A549 (cell line): ENCODE data around the gene OPRM1. TPM values are rescaled to one million over a fixed set of nuclear protein-coding genes. Genes with fewer than 3 reads are reported as not detected.

ENCODE experiments used
- ATAC-seq, 2 experiments: fragments of 200-7000 bp in 1 of 2; fragments of >200 bp in 1 of 2; cut with Nextera tagmentation in 1 of 2; cut with Tn5 transposase in 1 of 2; 3 replicates each; pipeline versions ENCODE4 v1.8.0 to v1.9.1; 2018 to 2020; ENCODE audit warnings: mild to moderate bottlenecking in 1 of 2, moderate library complexity in 1 of 2
- CTCF ChIA-PET: fragments of 300-600 bp; sonication (Branson Sonifier 250); formaldehyde crosslinking; extraction: SDS; loops from one replicate; lab custom pipeline; 2021; ENCODE audit warnings: antibody characterized with exemption, inconsistent platforms; lab: Yijun Ruan, JAX
- POLR2A ChIA-PET: fragments of 350-600 bp; formaldehyde crosslinking; extraction: SDS; loops from one replicate; lab custom pipeline; 2021; ENCODE audit warnings: antibody characterized with exemption, inconsistent platforms; lab: Yijun Ruan, JAX
- DNase-seq, 2 experiments: peaks; one replicate each; pipeline versions ENCODE4 v3.0.0 to v3.0.0-alpha.2; 2011 to 2016; ENCODE audit warnings: low read depth in 1 of 2, low spot score in 1 of 2
- FAIRE-seq: peaks from 2 replicates; lab custom pipeline; 2011; peaks lifted over from hg19 to GRCh38; lab: Jason Lieb, UNC
- H3K27ac ChIP-seq, 2 experiments: fragments of >200 bp; sonication (Bioruptor Twin); formaldehyde crosslinking; 3 replicates each; pipeline ENCODE4 v1.5.1; 2016 to 2017
- H3K4me1 ChIP-seq: fragments of >200 bp; sonication (Bioruptor Twin); formaldehyde crosslinking; 3 replicates; pipeline ENCODE4 v1.6.1; 2016
- H3K4me2 ChIP-seq: fragments of >200 bp; sonication (Bioruptor Twin); formaldehyde crosslinking; 3 replicates; pipeline ENCODE4 v1.6.1; 2016
- H3K4me3 ChIP-seq: fragments of >200 bp; sonication (Bioruptor Twin); formaldehyde crosslinking; 3 replicates; pipeline ENCODE4 v1.5.1; 2016
- H3K9me3 ChIP-seq: fragments of >200 bp; sonication (Bioruptor Twin); formaldehyde crosslinking; 3 replicates; pipeline ENCODE4 v1.6.1; 2016
- CBX2 ChIP-seq: fragments of 200-600 bp; sonication (generic); IDR thresholded peaks from 2 replicates; pipeline ENCODE4 v1.6.1; 2016; ENCODE audit warnings: low read depth, mild to moderate bottlenecking, borderline replicate concordance
- CBX8 ChIP-seq: fragments of 200-600 bp; sonication (generic); IDR thresholded peaks from 2 replicates; pipeline ENCODE4 v1.6.1; 2016
- CEBPB ChIP-seq, 2 experiments: fragments of >200 bp in 1 of 2; sonication (Bioruptor Twin) in 1 of 2; formaldehyde crosslinking in 1 of 2; IDR thresholded peaks; 2 replicates each; pipeline ENCODE4 v1.6.1; 2012 to 2016
- CHD2 ChIP-seq: fragments of 150-350 bp; IDR thresholded peaks from 2 replicates; pipeline ENCODE4 v1.6.1; 2014; ENCODE audit warnings: low read length; ENCODE audit not compliant: partially characterized antibody
- CHD4 ChIP-seq: fragments of 200-600 bp; sonication (generic); IDR thresholded peaks from 2 replicates; pipeline ENCODE4 v1.6.1; 2016; ENCODE audit warnings: antibody characterized with exemption, mild to moderate bottlenecking, borderline replicate concordance
- ESRRA ChIP-seq: fragments of 150-350 bp; IDR thresholded peaks from 2 replicates; pipeline ENCODE4 v1.6.1; 2014; ENCODE audit warnings: mild to moderate bottlenecking, low read length, borderline replicate concordance
- FOSL2 ChIP-seq, 2 experiments: fragments of 450-650 bp in 1 of 2; fragments of >200 bp in 1 of 2; sonication (Bioruptor Twin) in 1 of 2; formaldehyde crosslinking; IDR thresholded peaks; 2 replicates each; pipeline versions ENCODE4 v1.5.0 to v1.6.1; 2016 to 2020; ENCODE audit warnings: mild to moderate bottlenecking in 1 of 2, moderate library complexity in 1 of 2
- HEYL ChIP-seq: fragments of 250-450 bp; sonication (Bioruptor Pico); IDR thresholded peaks from 2 replicates; pipeline ENCODE4 v1.8.0; 2021; ENCODE audit warnings: mild to moderate bottlenecking, moderate library complexity
- HOXB13 ChIP-seq: fragments of 250-450 bp; sonication (Bioruptor Pico); IDR thresholded peaks from 2 replicates; pipeline ENCODE4 v1.5.0; 2020; ENCODE audit warnings: low read depth, mild to moderate bottlenecking, moderate library complexity
- JUN ChIP-seq, 2 experiments: fragments of >200 bp; sonication (Bioruptor Twin); formaldehyde crosslinking; IDR thresholded peaks; 2 replicates in 1 of 2; 3 replicates in 1 of 2; pipeline ENCODE4 v1.6.1; 2016 to 2017
- JUNB ChIP-seq: fragments of >200 bp; sonication (Bioruptor Twin); formaldehyde crosslinking; IDR thresholded peaks from 2 replicates; pipeline ENCODE4 v1.6.1; 2016
- MAFK ChIP-seq: fragments of 450-650 bp; IDR thresholded peaks from 2 replicates; pipeline ENCODE4 v1.6.1; 2014; ENCODE audit not compliant: partially characterized antibody
- MYC ChIP-seq: IDR thresholded peaks from 2 replicates; pipeline ENCODE4 v1.6.1; 2012; ENCODE audit warnings: mild to moderate bottlenecking, inconsistent platforms, low read length, improper control_type of control experiment, borderline replicate concordance
- NFE2L2 ChIP-seq: fragments of 150-350 bp; conservative IDR thresholded peaks from 2 replicates; pipeline ENCODE4 v1.6.1; 2014; ENCODE audit warnings: low read length
- NPAS2 ChIP-seq: fragments of 250-450 bp; sonication (Bioruptor Pico); IDR thresholded peaks from 2 replicates; pipeline ENCODE4 v1.8.0; 2022; ENCODE audit warnings: mild to moderate bottlenecking, moderate library complexity, borderline replicate concordance
- NR3C1 ChIP-seq: fragments of >200 bp; sonication (Bioruptor Twin); formaldehyde crosslinking; IDR thresholded peaks from 3 replicates; pipeline ENCODE4 v1.6.1; 2017
- POLR2A ChIP-seq: IDR thresholded peaks from 2 replicates; pipeline ENCODE4 v1.6.1; 2012; ENCODE audit warnings: mild to moderate bottlenecking, low read length
- POLR2AphosphoS2 ChIP-seq: conservative IDR thresholded peaks from 2 replicates; pipeline ENCODE4 v1.6.1; 2012; ENCODE audit warnings: low read length, improper control_type of control experiment, inconsistent platforms
- RAD21 ChIP-seq, 2 experiments: fragments of >200 bp in 1 of 2; sonication (Bioruptor Twin) in 1 of 2; formaldehyde crosslinking in 1 of 2; IDR thresholded peaks in 1 of 2; conservative IDR thresholded peaks in 1 of 2; 2 replicates in 1 of 2; 3 replicates in 1 of 2; pipeline ENCODE4 v1.6.1; 2012 to 2018; ENCODE audit warnings: inconsistent platforms in 1 of 2
- RARB ChIP-seq: fragments of 250-450 bp; sonication (Bioruptor Pico); IDR thresholded peaks from 2 replicates; pipeline ENCODE4 v1.8.0; 2021; ENCODE audit warnings: mild to moderate bottlenecking, moderate library complexity
- RCOR1 ChIP-seq: fragments of 150-350 bp; IDR thresholded peaks from 2 replicates; pipeline ENCODE4 v1.6.1; 2014; ENCODE audit warnings: antibody characterized with exemption, low read length, low read depth
- RFX5 ChIP-seq: fragments of 450-650 bp; IDR thresholded peaks from 2 replicates; pipeline ENCODE4 v1.7.1; 2014; ENCODE audit warnings: antibody characterized with exemption, mild to moderate bottlenecking, moderate library complexity
- SMC3 ChIP-seq: fragments of >200 bp; sonication (Bioruptor Twin); formaldehyde crosslinking; IDR thresholded peaks from 3 replicates; pipeline ENCODE4 v1.6.1; 2018; ENCODE audit warnings: inconsistent platforms
- SREBF2 ChIP-seq: fragments of 450-650 bp; IDR thresholded peaks from 2 replicates; pipeline ENCODE4 v1.6.1; 2014; ENCODE audit warnings: mild to moderate bottlenecking, moderate library complexity
- ZFP36 ChIP-seq: fragments of 450-650 bp; IDR thresholded peaks from 2 replicates; pipeline ENCODE4 v1.6.1; 2014; ENCODE audit warnings: borderline replicate concordance; ENCODE audit not compliant: partially characterized antibody
- ZSCAN20 ChIP-seq: fragments of 250-450 bp; sonication (Bioruptor Pico); IDR thresholded peaks from 2 replicates; pipeline ENCODE4 v1.8.0; 2022; ENCODE audit warnings: mild to moderate bottlenecking, moderate library complexity
- WGBS: methylation state at CpG from one replicate; pipeline ENCODE4 v1.1.6; 2017; ENCODE audit errors: missing lambda C conversion rate; 5-methylcytosine and 5-hydroxymethylcytosine counted together
- polyA plus RNA-seq, 4 experiments: library from polyadenylated mRNA; depleted of rRNA in 3 of 4; stranded (reverse); fragments of >200 nt; fragmentation: RNase III in 1 of 4; extraction: RNeasy Plus Mini Kit Qiagen cat#74134 plus additional on column Dnase treatment in 1 of 4; gene quantifications; 2 replicates in 3 of 4; 3 replicates in 1 of 4; pipeline ENCODE4 v1.2.3, GENCODE V29; 2011 to 2017
- TF ChIP-seq, protein P1 (sequence below): fragments of 250-450 bp; sonication (Bioruptor Pico); IDR thresholded peaks from 2 replicates; pipeline ENCODE4 v1.5.0; 2020; ENCODE audit warnings: low read depth, mild to moderate bottlenecking, moderate library complexity
- TF ChIP-seq, protein P2 (sequence below): fragments of 450-650 bp; IDR thresholded peaks from 2 replicates; pipeline ENCODE4 v1.6.1; 2014; ENCODE audit warnings: antibody characterized with exemption
- TF ChIP-seq, protein P3 (sequence below): IDR thresholded peaks from 2 replicates; pipeline ENCODE4 v1.6.1; 2012
- TF ChIP-seq, protein P4 (sequence below): fragments of >200 bp; sonication (Bioruptor Twin); formaldehyde crosslinking; IDR thresholded peaks from 2 replicates; pipeline ENCODE4 v1.6.1; 2016
- TF ChIP-seq, protein P5 (sequence below): fragments of 150-350 bp; IDR thresholded peaks from 2 replicates; pipeline ENCODE4 v1.6.1; 2014; ENCODE audit warnings: low read depth, mild to moderate bottlenecking, low read length

Gene OPRM1
- polyA plus RNA-seq, 2 of the 4 experiments (the other 2 are of a cell fraction): not detected

DNA sequence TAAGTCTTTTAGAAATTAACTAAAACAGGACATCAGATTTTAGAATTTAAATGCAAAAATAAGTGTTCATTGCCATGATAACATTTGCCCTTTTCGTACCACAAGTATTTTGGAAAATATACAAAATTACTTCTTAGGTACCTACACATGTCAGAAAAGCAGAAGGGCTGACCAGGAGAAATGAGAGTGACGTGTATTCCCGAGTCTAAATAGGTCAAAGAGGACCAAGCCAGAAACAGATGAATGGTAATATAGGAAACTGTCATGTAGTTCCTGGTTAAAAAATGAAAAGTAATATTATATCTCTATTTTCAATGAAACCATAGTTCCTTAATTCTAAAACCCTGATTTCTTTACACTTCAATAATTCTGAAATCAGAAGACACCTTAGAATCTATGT is 191.4 kb downstream of the OPRM1 start:
- ChIA-PET POLR2A (no interaction called here), CTCF (no interaction called here)
- FAIRE-seq (no peak), DNase-seq (no peak), ATAC-seq (no peak)
- H3K4me3 ChIP-seq: no peak overlapping the region
- no peak overlapping the region for H3K4me2 ChIP-seq
- no peaks in the 10 kb centered on the region for H3K4me1 ChIP-seq
- no peaks in the 10 kb centered on the region for H3K9me3 ChIP-seq
- H3K27ac ChIP-seq: no peak overlapping the region
- no peak for TF ChIP-seq HOXB13 (CRISPR knock-in tag)
- TF ChIP-seq ZSCAN20 (CRISPR knock-in tag): no peak
- TF ChIP-seq, protein P1, sequence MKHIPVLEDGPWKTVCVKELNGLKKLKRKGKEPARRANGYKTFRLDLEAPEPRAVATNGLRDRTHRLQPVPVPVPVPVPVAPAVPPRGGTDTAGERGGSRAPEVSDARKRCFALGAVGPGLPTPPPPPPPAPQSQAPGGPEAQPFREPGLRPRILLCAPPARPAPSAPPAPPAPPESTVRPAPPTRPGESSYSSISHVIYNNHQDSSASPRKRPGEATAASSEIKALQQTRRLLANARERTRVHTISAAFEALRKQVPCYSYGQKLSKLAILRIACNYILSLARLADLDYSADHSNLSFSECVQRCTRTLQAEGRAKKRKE (CRISPR knock-in tag): no peak
- no peak for TF ChIP-seq MAFK
- no peak for TF ChIP-seq POLR2A
- no peak for TF ChIP-seq MYC
- TF ChIP-seq CHD2: no peak
- no peak for TF ChIP-seq NFE2L2
- TF ChIP-seq RARB (CRISPR knock-in tag): no peak
- TF ChIP-seq CBX8: no peak
- TF ChIP-seq, protein P2, sequence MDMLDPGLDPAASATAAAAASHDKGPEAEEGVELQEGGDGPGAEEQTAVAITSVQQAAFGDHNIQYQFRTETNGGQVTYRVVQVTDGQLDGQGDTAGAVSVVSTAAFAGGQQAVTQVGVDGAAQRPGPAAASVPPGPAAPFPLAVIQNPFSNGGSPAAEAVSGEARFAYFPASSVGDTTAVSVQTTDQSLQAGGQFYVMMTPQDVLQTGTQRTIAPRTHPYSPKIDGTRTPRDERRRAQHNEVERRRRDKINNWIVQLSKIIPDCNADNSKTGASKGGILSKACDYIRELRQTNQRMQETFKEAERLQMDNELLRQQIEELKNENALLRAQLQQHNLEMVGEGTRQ: no peak
- no peak for TF ChIP-seq JUNB
- TF ChIP-seq RFX5: no peak
- no peak for TF ChIP-seq SREBF2
- TF ChIP-seq, protein P3, sequence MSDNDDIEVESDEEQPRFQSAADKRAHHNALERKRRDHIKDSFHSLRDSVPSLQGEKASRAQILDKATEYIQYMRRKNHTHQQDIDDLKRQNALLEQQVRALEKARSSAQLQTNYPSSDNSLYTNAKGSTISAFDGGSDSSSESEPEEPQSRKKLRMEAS: no peak
- no peak for TF ChIP-seq JUN (IDR thresholded peaks at IDR 0.05)
- no peak for TF ChIP-seq CHD4
- TF ChIP-seq RAD21 (conservative IDR thresholded peaks at IDR 0.05 in 1 of 2, IDR thresholded peaks at IDR 0.05 in 1 of 2): no peak
- no peak for TF ChIP-seq CBX2
- 66% methylated on average over 3 of the region's 3 CpGs for WGBS

DNA sequence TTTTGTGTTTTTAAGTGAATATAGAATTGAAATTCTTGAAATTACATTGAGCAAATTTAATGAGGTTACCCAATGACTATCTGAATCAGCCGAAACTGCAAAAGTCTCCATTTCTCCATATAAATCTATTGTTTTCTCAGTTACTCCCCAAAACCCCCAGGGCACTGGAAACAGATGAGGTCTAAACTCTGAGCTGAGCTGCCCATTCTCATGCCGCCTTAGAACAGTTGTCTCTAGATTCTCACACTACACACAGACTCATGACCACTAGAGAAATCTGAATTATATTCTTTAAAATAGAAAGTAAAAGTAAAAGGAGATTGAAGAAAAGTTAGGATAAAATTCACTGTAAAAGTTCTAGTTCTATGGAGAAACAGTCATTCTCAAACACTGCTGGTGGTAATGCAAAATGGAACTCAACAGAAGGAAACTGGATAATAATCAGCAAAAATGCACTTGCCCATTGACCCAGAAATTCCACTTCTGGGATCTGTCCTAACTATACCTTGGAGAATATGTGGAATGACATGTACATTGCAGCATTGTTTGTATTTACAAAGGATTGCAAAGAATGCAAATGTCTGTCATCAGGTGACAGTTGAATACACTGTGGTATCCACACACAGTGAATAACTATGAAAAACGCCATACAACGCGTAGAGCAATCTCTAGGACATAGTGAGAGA is 192.0 kb downstream of the OPRM1 start:
- CTCF ChIA-PET: no interaction called here
- Histone ChIP-seq H3K4me1 (no peaks in the 10 kb centered on the region), H3K9me3 (no peaks in the 10 kb centered on the region), H3K4me3 (no peak overlapping the region), H3K4me2 (no peak overlapping the region), H3K27ac (no peak overlapping the region)
- TF ChIP-seq ZFP36: no peak
- ATAC-seq (no peak), DNase-seq (no peak), FAIRE-seq (no peak)
- WGBS: 87% methylated on average over 5 of the region's 5 CpGs
- POLR2A ChIA-PET: no interaction called here

DNA sequence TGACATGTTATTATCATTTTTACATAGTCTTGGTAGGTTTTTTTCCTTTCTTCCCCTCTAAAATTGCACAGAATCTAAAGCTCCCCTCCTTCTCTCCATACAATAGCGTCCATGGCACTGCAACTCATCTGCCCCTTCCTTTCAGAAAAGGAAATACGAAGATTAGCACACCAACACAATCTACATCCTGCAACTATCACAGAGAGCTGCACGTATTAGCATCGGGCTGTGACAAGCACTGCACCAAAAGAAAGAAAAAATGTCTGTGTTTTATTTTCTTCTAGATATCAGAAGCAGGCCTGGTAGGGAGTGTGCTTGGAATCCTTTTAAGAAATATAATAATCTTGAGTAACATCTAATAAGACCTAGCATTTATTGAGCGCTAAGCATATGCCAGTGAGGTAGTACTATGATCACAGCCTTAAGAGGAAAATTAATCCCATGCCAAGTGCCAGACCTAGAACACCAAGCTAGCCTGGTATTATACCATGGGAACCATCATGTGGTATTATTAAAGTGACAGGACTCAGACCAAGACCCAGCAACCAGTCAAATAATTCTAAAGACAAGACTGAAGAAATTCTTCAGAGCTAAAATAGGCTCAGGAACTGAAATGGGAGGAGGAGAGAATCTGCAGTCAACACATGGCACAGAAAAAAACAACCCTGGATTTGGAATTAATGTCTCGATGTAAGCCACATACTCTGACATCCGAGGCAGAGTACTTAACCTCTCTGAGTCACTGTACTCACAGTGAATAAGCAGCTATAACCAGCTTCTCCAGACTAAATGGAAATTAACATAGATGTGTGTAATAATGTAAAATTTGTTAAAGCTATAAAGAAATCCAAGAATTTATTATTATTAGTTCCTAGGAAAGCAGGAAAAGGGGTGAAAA is 193.2 kb downstream of the OPRM1 start:
- FAIRE-seq (no peak), DNase-seq (no peak), ATAC-seq (no peak)
- POLR2A ChIA-PET: no interaction called here
- CTCF ChIA-PET: interaction anchor here (1.1 kb wide), 1 partner anchor 11 kb away, joined by 4 read pairs; no protein-coding TSS in a partner anchor
- Histone ChIP-seq H3K27ac (no peak overlapping the region), H3K4me1 (no peaks in the 10 kb centered on the region), H3K9me3 (no peaks in the 10 kb centered on the region), H3K4me3 (no peak overlapping the region), H3K4me2 (no peak overlapping the region)
- 56% methylated on average over 7 of the region's 7 CpGs for WGBS
- TF ChIP-seq NR3C1: no peak
- no peak for TF ChIP-seq JUNB
- TF ChIP-seq SMC3: no peak
- no peak for TF ChIP-seq ESRRA
- TF ChIP-seq, protein P4, sequence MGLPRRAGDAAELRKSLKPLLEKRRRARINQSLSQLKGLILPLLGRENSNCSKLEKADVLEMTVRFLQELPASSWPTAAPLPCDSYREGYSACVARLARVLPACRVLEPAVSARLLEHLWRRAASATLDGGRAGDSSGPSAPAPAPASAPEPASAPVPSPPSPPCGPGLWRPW: no peak
- TF ChIP-seq RCOR1: no peak
- TF ChIP-seq, protein P2: no peak
- no peak for TF ChIP-seq HEYL (CRISPR knock-in tag)
- no peak for TF ChIP-seq FOSL2 (IDR thresholded peaks at IDR 0.05)
- TF ChIP-seq FOSL2 (CRISPR knock-in tag; IDR thresholded peaks at IDR 0.05): no peak
- no peak for TF ChIP-seq NPAS2 (CRISPR knock-in tag)
- TF ChIP-seq JUN (IDR thresholded peaks at IDR 0.05): no peak
- TF ChIP-seq POLR2AphosphoS2: no peak
- TF ChIP-seq CEBPB (IDR thresholded peaks at IDR 0.05): no peak
- TF ChIP-seq, protein P5, sequence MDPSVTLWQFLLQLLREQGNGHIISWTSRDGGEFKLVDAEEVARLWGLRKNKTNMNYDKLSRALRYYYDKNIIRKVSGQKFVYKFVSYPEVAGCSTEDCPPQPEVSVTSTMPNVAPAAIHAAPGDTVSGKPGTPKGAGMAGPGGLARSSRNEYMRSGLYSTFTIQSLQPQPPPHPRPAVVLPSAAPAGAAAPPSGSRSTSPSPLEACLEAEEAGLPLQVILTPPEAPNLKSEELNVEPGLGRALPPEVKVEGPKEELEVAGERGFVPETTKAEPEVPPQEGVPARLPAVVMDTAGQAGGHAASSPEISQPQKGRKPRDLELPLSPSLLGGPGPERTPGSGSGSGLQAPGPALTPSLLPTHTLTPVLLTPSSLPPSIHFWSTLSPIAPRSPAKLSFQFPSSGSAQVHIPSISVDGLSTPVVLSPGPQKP: no peak
